AG10803 (cell line): ENCODE data around the gene GNAQ.

Experiments
- DNase-seq: peaks from one replicate; pipeline ENCODE4 v3.0.0; 2010; ENCODE audit warnings: low read depth
- H3K4me3 ChIP-seq: 2 replicates; pipeline ENCODE4 v1.5.1; 2011; ENCODE audit warnings: mild to moderate bottlenecking, low read length, control low read depth
- CTCF ChIP-seq: conservative IDR thresholded peaks from 2 replicates; pipeline ENCODE4 v1.5.1; 2011; ENCODE audit warnings: mild to moderate bottlenecking, low read length, control low read depth, inconsistent platforms

Gene GNAQ

GRCh38 chr9:77901771-77902170 lies 129.8 kb downstream of the GNAQ start:
- TF ChIP-seq CTCF: no peak
- no peak for DNase-seq
- H3K4me3 ChIP-seq: no peak overlapping the region

GRCh38 chr9:77901018-77901417 lies 130.6 kb downstream of the GNAQ start:
- H3K4me3 ChIP-seq: no peak overlapping the region
- DNase-seq: no peak
- TF ChIP-seq CTCF: no peak

GRCh38 chr9:77899679-77900354 lies 131.8 kb downstream of the GNAQ start:
- no peak overlapping the region for H3K4me3 ChIP-seq
- DNase-seq: peak; percentile 81
- no peak for TF ChIP-seq CTCF

- DNase-seq: no peak
- H3K4me3 ChIP-seq: no peak overlapping the region
- TF ChIP-seq CTCF: no peak
These were observed 132.7 kb downstream of the GNAQ start for GRCh38 chr9:77898864-77899263.

- DNase-seq: no peak
- peak; percentile 24; the same call in 1 of the 2 replicates for TF ChIP-seq CTCF
- H3K4me3 ChIP-seq: no peak overlapping the region
These were observed 134.5 kb downstream of the GNAQ start for GRCh38 chr9:77896938-77897667.

GRCh38 chr9:77896269-77896937 lies 135.2 kb downstream of the GNAQ start:
- H3K4me3 ChIP-seq: no peak overlapping the region
- no peak for TF ChIP-seq CTCF
- no peak for DNase-seq
